Osteocyte (in vitro differentiated cells): ENCODE results near the gene FIBIN. TPM values are rescaled to one million over a fixed set of nuclear protein-coding genes. Genes with fewer than 3 reads are reported as not detected.

Source experiments
- DNase-seq: peaks from one replicate; pipeline ENCODE4 v3.0.0; 2021; ENCODE audit warnings: mixed read lengths; ENCODE audit not compliant: unreplicated experiment; ENCODE audit errors: extremely low spot score
- H3K27ac Mint-ChIP-seq: one replicate; pipeline ENCODE4 v1.8.0; 2021; ENCODE audit warnings: mild to moderate bottlenecking, mixed read lengths; ENCODE audit not compliant: unreplicated experiment
- H3K27me3 Mint-ChIP-seq: one replicate; pipeline ENCODE4 v1.8.0; 2021; ENCODE audit warnings: mixed read lengths; ENCODE audit not compliant: unreplicated experiment
- H3K36me3 Mint-ChIP-seq: one replicate; pipeline ENCODE4 v1.8.0; 2021; ENCODE audit warnings: mixed read lengths; ENCODE audit not compliant: unreplicated experiment
- H3K4me1 Mint-ChIP-seq: one replicate; pipeline ENCODE4 v1.8.0; 2021; ENCODE audit warnings: mixed read lengths; ENCODE audit not compliant: unreplicated experiment
- H3K4me3 Mint-ChIP-seq: one replicate; pipeline ENCODE4 v1.8.0; 2021; ENCODE audit warnings: mild to moderate bottlenecking, moderate library complexity, mixed read lengths; ENCODE audit not compliant: unreplicated experiment
- H3K9me3 Mint-ChIP-seq: one replicate; pipeline ENCODE4 v1.8.0; 2021; ENCODE audit warnings: mixed read lengths; ENCODE audit not compliant: unreplicated experiment
- long read RNA-seq: library from polyadenylated mRNA; unstranded; transcript quantifications from one replicate; pipeline ENCODE4 v2.0.0, GENCODE V29; 2021
- total RNA-seq: library from RNA; stranded (reverse); gene quantifications from 2 replicates; pipeline ENCODE4 v1.2.1, GENCODE V29; 2021
- TF ChIP-seq, protein P1 (sequence below): fragments of 200-600 bp; sonication (generic); IDR thresholded peaks from 2 replicates; pipeline ENCODE4 v1.5.0; 2021; ENCODE audit warnings: antibody characterized with exemption, mild to moderate bottlenecking, moderate library complexity

Gene FIBIN
- total RNA-seq, result 45.4 and 47.9 TPM in 2 replicates
- long read RNA-seq, transcript FIBIN-201 (1 exons, 1,938 nt), result major isoform, 360 of 360 reads
- long read RNA-seq, partial matches to known transcripts, result 0 of 360 reads
- long read RNA-seq, other reads (novel, unspliced or antisense), result 0 of 360 reads

DNA sequence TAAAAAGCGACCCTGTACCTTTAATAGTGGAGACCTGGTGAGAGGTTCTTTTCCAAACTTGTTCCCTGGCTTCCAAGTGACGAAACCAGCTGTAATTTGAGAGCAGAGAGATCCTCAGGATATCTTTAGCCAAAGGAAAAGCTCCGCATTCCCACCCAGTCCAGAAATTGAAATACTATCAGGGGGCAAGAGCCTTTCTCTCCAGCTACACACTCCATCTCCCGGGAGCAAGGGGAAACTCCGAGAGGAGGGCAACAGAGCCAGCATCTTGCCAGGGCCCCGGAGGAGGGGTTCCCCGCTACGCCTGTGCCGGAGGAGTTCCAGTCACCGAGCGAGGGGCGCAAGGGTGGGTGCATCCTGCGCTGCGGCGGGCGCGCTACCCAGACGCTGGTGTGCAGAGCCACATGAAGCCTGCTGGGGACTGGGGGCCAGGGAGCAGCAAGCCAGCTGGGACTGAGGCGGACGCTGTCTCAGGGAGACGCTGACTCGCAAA, at the start of gene FIBIN:
TSS of gene FIBIN (plus strand) at position 148 of the 493 bp plus-strand sequence. CDS start 415 bp downstream, outside the sequence.
- no peaks in the 10 kb centered on the region for H3K27me3 Mint-ChIP-seq
- peak within 1 kb of the TSS; percentile 52 for H3K27ac Mint-ChIP-seq
- TF ChIP-seq, protein P1, sequence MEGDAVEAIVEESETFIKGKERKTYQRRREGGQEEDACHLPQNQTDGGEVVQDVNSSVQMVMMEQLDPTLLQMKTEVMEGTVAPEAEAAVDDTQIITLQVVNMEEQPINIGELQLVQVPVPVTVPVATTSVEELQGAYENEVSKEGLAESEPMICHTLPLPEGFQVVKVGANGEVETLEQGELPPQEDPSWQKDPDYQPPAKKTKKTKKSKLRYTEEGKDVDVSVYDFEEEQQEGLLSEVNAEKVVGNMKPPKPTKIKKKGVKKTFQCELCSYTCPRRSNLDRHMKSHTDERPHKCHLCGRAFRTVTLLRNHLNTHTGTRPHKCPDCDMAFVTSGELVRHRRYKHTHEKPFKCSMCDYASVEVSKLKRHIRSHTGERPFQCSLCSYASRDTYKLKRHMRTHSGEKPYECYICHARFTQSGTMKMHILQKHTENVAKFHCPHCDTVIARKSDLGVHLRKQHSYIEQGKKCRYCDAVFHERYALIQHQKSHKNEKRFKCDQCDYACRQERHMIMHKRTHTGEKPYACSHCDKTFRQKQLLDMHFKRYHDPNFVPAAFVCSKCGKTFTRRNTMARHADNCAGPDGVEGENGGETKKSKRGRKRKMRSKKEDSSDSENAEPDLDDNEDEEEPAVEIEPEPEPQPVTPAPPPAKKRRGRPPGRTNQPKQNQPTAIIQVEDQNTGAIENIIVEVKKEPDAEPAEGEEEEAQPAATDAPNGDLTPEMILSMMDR, result no peak
- H3K9me3 Mint-ChIP-seq, result peaks cover 5% of the 10 kb centered on the region
- no peaks in the 10 kb centered on the region for H3K36me3 Mint-ChIP-seq
- peak within 1 kb of the TSS; percentile 79 for H3K4me3 Mint-ChIP-seq
- peaks cover 51% of the 10 kb centered on the region for H3K4me1 Mint-ChIP-seq
- peak; percentile 82 for DNase-seq

DNA sequence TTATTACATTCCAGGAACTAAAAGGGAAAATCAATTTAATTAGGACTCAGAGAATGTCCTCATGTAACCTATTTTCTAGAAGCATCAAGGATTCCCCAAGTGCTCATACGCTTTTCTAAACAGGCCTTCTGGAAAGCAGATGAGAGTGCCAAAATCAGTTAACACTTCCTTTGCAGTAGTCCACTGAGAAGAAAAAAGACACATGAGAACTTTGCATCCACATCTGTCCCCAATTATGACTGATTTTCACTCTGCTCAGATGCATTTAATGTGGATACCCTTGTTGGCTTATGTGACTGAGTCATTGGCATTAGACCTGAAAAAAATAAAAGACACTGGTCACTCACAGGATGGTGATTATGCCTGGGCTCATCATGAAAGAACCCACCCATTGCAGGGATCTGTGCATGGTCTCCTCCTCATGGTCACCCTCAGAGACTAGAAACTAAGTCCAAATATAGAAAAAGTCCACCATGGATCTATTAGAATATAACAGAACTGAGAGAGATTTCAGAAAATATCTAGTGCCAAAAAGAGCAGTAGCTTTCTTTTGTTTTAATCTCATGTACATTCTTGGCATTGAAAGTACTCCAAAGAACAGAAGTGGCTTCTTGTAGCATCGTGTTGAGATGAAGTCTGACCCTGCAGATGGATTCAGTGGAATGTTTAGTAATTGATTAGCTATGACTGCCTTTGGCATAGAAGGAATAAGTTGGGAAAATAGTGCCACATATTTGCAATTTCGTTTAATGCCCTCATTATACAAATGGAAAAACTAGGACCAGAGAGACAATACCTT, 48.8 kb upstream of the FIBIN start:
- Mint-ChIP-seq H3K4me1 (peaks cover 62% of the 10 kb centered on the region), H3K27ac (peak overlapping the region; percentile 94), H3K9me3 (peaks cover 26% of the 10 kb centered on the region), H3K4me3 (no peak overlapping the region), H3K36me3 (peaks cover 3% of the 10 kb centered on the region), H3K27me3 (no peaks in the 10 kb centered on the region)
- TF ChIP-seq, protein P1, result no peak
- DNase-seq, result no peak

DNA sequence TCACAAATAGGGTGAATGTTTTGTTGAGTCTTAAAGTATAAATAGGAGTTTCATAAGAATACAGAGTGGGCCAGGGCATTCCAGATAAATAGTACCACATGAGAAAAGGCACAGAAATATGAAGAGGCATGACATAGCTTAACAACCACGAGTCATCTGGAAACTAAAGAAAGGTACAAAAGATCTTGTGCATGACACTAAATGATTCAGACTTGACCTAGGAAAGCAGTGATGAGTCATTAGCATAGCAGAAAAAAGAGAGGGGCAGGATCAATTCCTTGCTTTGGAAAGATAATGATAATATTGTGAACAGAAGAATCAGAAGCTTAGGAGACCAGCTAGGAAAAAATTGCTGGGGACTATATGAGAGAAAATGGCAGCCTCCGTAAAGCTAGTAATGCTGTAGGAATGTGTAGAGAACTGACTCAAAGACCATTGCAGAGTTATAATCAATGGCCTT, 47.6 kb upstream of the FIBIN start:
- Mint-ChIP-seq H3K27me3 (no peaks in the 10 kb centered on the region), H3K36me3 (peaks cover 3% of the 10 kb centered on the region), H3K4me1 (peaks cover 73% of the 10 kb centered on the region), H3K9me3 (peaks cover 23% of the 10 kb centered on the region), H3K4me3 (no peak overlapping the region), H3K27ac (peak overlapping the region; percentile 94)
- no peak for DNase-seq
- TF ChIP-seq, protein P1, result no peak

DNA sequence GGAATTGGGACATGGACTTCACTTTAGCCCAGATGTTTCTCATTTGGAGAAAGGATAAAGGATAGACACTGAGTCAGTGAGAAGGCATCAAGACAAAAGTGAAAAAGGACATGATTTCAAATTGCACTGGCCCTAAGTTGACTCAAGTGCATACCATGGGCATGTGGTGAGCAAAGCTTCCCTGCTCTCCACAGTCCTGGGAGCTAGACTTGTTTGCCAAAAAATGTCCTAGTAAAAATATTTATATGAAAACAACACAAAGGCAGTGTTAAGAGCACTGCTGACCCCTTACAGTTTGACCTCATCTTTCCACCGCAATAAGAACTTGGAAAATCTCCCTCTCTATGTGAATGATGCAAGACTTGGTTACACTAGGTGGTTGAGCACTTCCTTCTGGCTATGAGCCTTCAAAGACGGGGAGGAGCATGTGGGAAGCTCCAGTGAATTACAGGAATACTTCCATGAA, 46.5 kb upstream of the FIBIN start:
- DNase-seq, result peak; percentile 87
- H3K27me3 Mint-ChIP-seq, result no peaks in the 10 kb centered on the region
- peak overlapping the region; percentile 94 for H3K27ac Mint-ChIP-seq
- no peak overlapping the region for H3K4me3 Mint-ChIP-seq
- peaks cover 13% of the 10 kb centered on the region for H3K9me3 Mint-ChIP-seq
- TF ChIP-seq, protein P1, result no peak
- peaks cover 83% of the 10 kb centered on the region for H3K4me1 Mint-ChIP-seq
- H3K36me3 Mint-ChIP-seq, result no peaks in the 10 kb centered on the region
